Measurements from ENCODE around the gene IDH2. TPM values are rescaled to one million over a fixed set of nuclear protein-coding genes. Genes with fewer than 3 reads are reported as not detected.

The IDH2 gene
- total RNA-seq, 1 experiment from 2014 or later = 74.4 TPM

- H3K27me3 ChIP-seq (ENCODE audit: control insufficient read depth, insufficient read depth, low read length) = no peaks in the 10 kb centered on the region
- no peak overlapping the region for H3K4me3 ChIP-seq (ENCODE audit: insufficient read depth, low read depth, low read length)
- no peak for DNase-seq
- no peaks in the 10 kb centered on the region for H3K36me3 ChIP-seq (replicated peaks; ENCODE audit: control insufficient read depth, insufficient read depth, low read length)
These were observed 59.9 kb downstream of the IDH2 start for GRCh38 chr15:90042356-90042755.

GRCh38 chr15:90040618-90041017, 61.6 kb downstream of the IDH2 start:
- peak; percentile 34 for DNase-seq

GRCh38 chr15:90039996-90040395, 62.3 kb downstream of the IDH2 start:
- Histone ChIP-seq H3K36me3 (replicated peaks; ENCODE audit: control insufficient read depth, insufficient read depth, low read length) (no peaks in the 10 kb centered on the region), H3K27me3 (ENCODE audit: control insufficient read depth, insufficient read depth, low read length) (no peaks in the 10 kb centered on the region), H3K4me3 (ENCODE audit: insufficient read depth, low read depth, low read length) (no peak overlapping the region)
- peak; percentile 24 for DNase-seq

More at GRCh38 chr15:90040618-90041017, 61.6 kb downstream of the IDH2 start:
- no peak overlapping the region for H3K4me3 ChIP-seq (ENCODE audit: insufficient read depth, low read depth, low read length)
- no peaks in the 10 kb centered on the region for H3K36me3 ChIP-seq (replicated peaks; ENCODE audit: control insufficient read depth, insufficient read depth, low read length)
- H3K27me3 ChIP-seq (ENCODE audit: control insufficient read depth, insufficient read depth, low read length) = no peaks in the 10 kb centered on the region

GRCh38 chr15:90038632-90039095, 63.6 kb downstream of the IDH2 start:
- no peaks in the 10 kb centered on the region for H3K27me3 ChIP-seq (ENCODE audit: control insufficient read depth, insufficient read depth, low read length)
- no peak for DNase-seq
- no peaks in the 10 kb centered on the region for H3K36me3 ChIP-seq (replicated peaks; ENCODE audit: control insufficient read depth, insufficient read depth, low read length)
- no peak overlapping the region for H3K4me3 ChIP-seq (ENCODE audit: insufficient read depth, low read depth, low read length)

- Histone ChIP-seq H3K4me3 (ENCODE audit: insufficient read depth, low read depth, low read length) (no peak overlapping the region), H3K27me3 (ENCODE audit: control insufficient read depth, insufficient read depth, low read length) (no peaks in the 10 kb centered on the region), H3K36me3 (replicated peaks; ENCODE audit: control insufficient read depth, insufficient read depth, low read length) (no peaks in the 10 kb centered on the region)
- DNase-seq = no peak
These were observed 64.2 kb downstream of the IDH2 start for GRCh38 chr15:90037961-90038631.

GRCh38 chr15:90037511-90037860, 64.8 kb downstream of the IDH2 start:
- no peaks in the 10 kb centered on the region for H3K36me3 ChIP-seq (replicated peaks; ENCODE audit: control insufficient read depth, insufficient read depth, low read length)
- DNase-seq = no peak
- no peak overlapping the region for H3K4me3 ChIP-seq (ENCODE audit: insufficient read depth, low read depth, low read length)
- H3K27me3 ChIP-seq (ENCODE audit: control insufficient read depth, insufficient read depth, low read length) = no peaks in the 10 kb centered on the region

GRCh38 chr15:90036806-90037510, 65.3 kb downstream of the IDH2 start:
- DNase-seq = no peak
- Histone ChIP-seq H3K4me3 (ENCODE audit: insufficient read depth, low read depth, low read length) (no peak overlapping the region), H3K27me3 (ENCODE audit: control insufficient read depth, insufficient read depth, low read length) (no peaks in the 10 kb centered on the region), H3K36me3 (replicated peaks; ENCODE audit: control insufficient read depth, insufficient read depth, low read length) (no peaks in the 10 kb centered on the region)

- DNase-seq = peak; percentile 48
- Histone ChIP-seq H3K36me3 (replicated peaks; ENCODE audit: control insufficient read depth, insufficient read depth, low read length) (no peaks in the 10 kb centered on the region), H3K4me3 (ENCODE audit: insufficient read depth, low read depth, low read length) (no peak overlapping the region), H3K27me3 (ENCODE audit: control insufficient read depth, insufficient read depth, low read length) (no peaks in the 10 kb centered on the region)
These were observed 65.9 kb downstream of the IDH2 start for GRCh38 chr15:90036343-90036742.

GRCh38 chr15:90035840-90036230, 66.4 kb downstream of the IDH2 start:
- H3K27me3 ChIP-seq (ENCODE audit: control insufficient read depth, insufficient read depth, low read length) = no peaks in the 10 kb centered on the region
- H3K36me3 ChIP-seq (replicated peaks; ENCODE audit: control insufficient read depth, insufficient read depth, low read length) = no peaks in the 10 kb centered on the region
- H3K4me3 ChIP-seq (ENCODE audit: insufficient read depth, low read depth, low read length) = no peak overlapping the region
- peak; percentile 41 for DNase-seq

- DNase-seq = peak; percentile 52
- Histone ChIP-seq H3K27me3 (ENCODE audit: control insufficient read depth, insufficient read depth, low read length) (no peaks in the 10 kb centered on the region), H3K4me3 (ENCODE audit: insufficient read depth, low read depth, low read length) (no peak overlapping the region), H3K36me3 (replicated peaks; ENCODE audit: control insufficient read depth, insufficient read depth, low read length) (no peaks in the 10 kb centered on the region)
These were observed 67.0 kb downstream of the IDH2 start for GRCh38 chr15:90035095-90035839.

GRCh38 chr15:90033448-90033847, 68.8 kb downstream of the IDH2 start:
- no peaks in the 10 kb centered on the region for H3K36me3 ChIP-seq (replicated peaks; ENCODE audit: control insufficient read depth, insufficient read depth, low read length)
- H3K4me3 ChIP-seq (ENCODE audit: insufficient read depth, low read depth, low read length) = no peak overlapping the region
- DNase-seq = no peak
- no peaks in the 10 kb centered on the region for H3K27me3 ChIP-seq (ENCODE audit: control insufficient read depth, insufficient read depth, low read length)

Other genes starting within 250 kb of the IDH2 start
- 39.6 and 62.8 TPM in 2 replicates for gene AP3S2, start 208.5 kb downstream of the IDH2 start, total RNA-seq (2014; rRNA removed; shearing (Covaris generic))
- gene ARPIN, start 189.5 kb downstream of the IDH2 start, total RNA-seq (2014; rRNA removed; shearing (Covaris generic)) = 2.1 and 2.6 TPM in 2 replicates
- gene ZNF710, start 101.1 kb downstream of the IDH2 start, total RNA-seq (2014; rRNA removed; shearing (Covaris generic)) = 24.3 and 28.5 TPM in 2 replicates
- gene SEMA4B, start 98.9 kb upstream of the IDH2 start, total RNA-seq (2014; rRNA removed; shearing (Covaris generic)) = 53.0 and 61.0 TPM in 2 replicates
- 16.3 and 21.2 TPM in 2 replicates for gene CIB1, start 131.5 kb upstream of the IDH2 start, total RNA-seq (2014; rRNA removed; shearing (Covaris generic))
- 5.2 and 5.8 TPM in 2 replicates for gene GDPGP1, start 131.7 kb upstream of the IDH2 start, total RNA-seq (2014; rRNA removed; shearing (Covaris generic))
- gene TTLL13, start 147.1 kb upstream of the IDH2 start, total RNA-seq (2014; rRNA removed; shearing (Covaris generic)) = 0.07 and 0.14 TPM in 2 replicates
- 66.6 and 72.9 TPM in 2 replicates for gene NGRN, start 163.2 kb upstream of the IDH2 start, total RNA-seq (2014; rRNA removed; shearing (Covaris generic))
- 0.55 and 0.73 TPM in 2 replicates for gene ZNF774, start 249.8 kb upstream of the IDH2 start, total RNA-seq (2014; rRNA removed; shearing (Covaris generic))

Measured in H7 (cell line).